Activated T-helper 1 cell treated with anti-CD3 and anti-CD28 coated beads, Interleukin-2, amount 50 U/mL, for 16 hours (primary cell): ENCODE data around the gene TFG.
"Not testable (repeated sequence)": the region's sequence is repeated elsewhere in the genome, so short reads cannot be mapped to it uniquely, and the experiment has no call there.

Source experiments
- DNase-seq, 2 donors: peaks; one replicate each; pipeline ENCODE4 v3.0.0-alpha.2; 2020; ENCODE audit warnings: low read depth in 1 of 2, low spot score in 1 of 2

Gene TFG

GRCh38 chr3:100708989-100709841 lies at the start of gene TFG:
Gene TFG, plus strand, starts transcription at chr3:100709494. Its CDS starts 4,192 bp downstream, at chr3:100713686.
- peak; percentile 90 to 95 for DNase-seq

- not testable (repeated sequence) for DNase-seq
Observed at GRCh38 chr3:100661294-100661693, 48.0 kb upstream of the TFG start.

GRCh38 chr3:100662113-100662823 lies 47.0 kb upstream of the TFG start:
- DNase-seq = no peak

- no peak for DNase-seq
Observed at GRCh38 chr3:100665230-100665629, 44.1 kb upstream of the TFG start.

- DNase-seq = not testable (repeated sequence)
Observed at GRCh38 chr3:100666699-100667098, 42.6 kb upstream of the TFG start.

GRCh38 chr3:100667316-100667715 lies 42.0 kb upstream of the TFG start:
- not testable (repeated sequence) for DNase-seq

GRCh38 chr3:100670995-100671394 lies 38.3 kb upstream of the TFG start:
- not testable (repeated sequence) for DNase-seq

GRCh38 chr3:100681496-100681895 lies 27.8 kb upstream of the TFG start:
- no peak for DNase-seq

GRCh38 chr3:100682056-100682853 lies 27.0 kb upstream of the TFG start:
- no peak for DNase-seq

- DNase-seq = no peak
Observed at GRCh38 chr3:100682854-100683760, 26.2 kb upstream of the TFG start.

GRCh38 chr3:100693225-100693624 lies 16.1 kb upstream of the TFG start:
- no peak for DNase-seq

GRCh38 chr3:100695696-100696095 lies 13.6 kb upstream of the TFG start:
- DNase-seq = no peak

GRCh38 chr3:100696161-100696560 lies 13.1 kb upstream of the TFG start:
- DNase-seq = no peak

- no peak for DNase-seq
Observed at GRCh38 chr3:100697172-100697571, 12.1 kb upstream of the TFG start.

GRCh38 chr3:100697723-100698285 lies 11.5 kb upstream of the TFG start:
- DNase-seq = no peak

- no peak for DNase-seq
Observed at GRCh38 chr3:100698736-100699135, 10.6 kb upstream of the TFG start.

GRCh38 chr3:100700708-100701107 lies 8.6 kb upstream of the TFG start:
- no peak for DNase-seq

GRCh38 chr3:100702082-100702979 lies 7.0 kb upstream of the TFG start:
- DNase-seq = no peak

- DNase-seq = no peak
Observed at GRCh38 chr3:100702980-100703345, 6.3 kb upstream of the TFG start.
